Hepatocyte (in vitro differentiated cells): ENCODE results near the gene SMOC1. TPM values are rescaled to one million over a fixed set of nuclear protein-coding genes. Genes with fewer than 3 reads are reported as not detected.
A peak's percentile ranks its signal among the peaks of the same experiment; 100 is the strongest.

Experiments used
- DNase-seq: peaks from one replicate; pipeline ENCODE4 v3.0.0-alpha.2; 2016; ENCODE audit warnings: low spot score
- H2AFZ ChIP-seq: fragments of 200-600 bp; sonication (generic); 2 replicates; pipeline ENCODE4 v1.6.0; 2016; ENCODE audit warnings: antibody characterized with exemption, mild to moderate bottlenecking
- H3K27ac ChIP-seq: fragments of 200-600 bp; sonication (generic); 2 replicates; pipeline ENCODE4 v1.5.1; 2016; ENCODE audit warnings: mild to moderate bottlenecking
- H3K27me3 ChIP-seq: fragments of 200-600 bp; sonication (generic); 2 replicates; pipeline ENCODE4 v1.6.1; 2016
- H3K36me3 ChIP-seq: fragments of 200-600 bp; sonication (generic); replicated peaks from 2 replicates; pipeline ENCODE4 v1.5.1; 2016; ENCODE audit warnings: low read depth; ENCODE audit not compliant: insufficient read depth
- H3K4me1 ChIP-seq: fragments of 200-600 bp; sonication (generic); 2 replicates; pipeline ENCODE4 v1.5.1; 2016; ENCODE audit warnings: mild to moderate bottlenecking, moderate library complexity; ENCODE audit not compliant: insufficient read depth
- H3K4me2 ChIP-seq: fragments of 200-600 bp; sonication (generic); 2 replicates; pipeline ENCODE4 v1.6.0; 2016
- H3K4me3 ChIP-seq: fragments of 200-600 bp; sonication (generic); 2 replicates; pipeline ENCODE4 v1.5.1; 2016; ENCODE audit warnings: mild to moderate bottlenecking
- H3K79me2 ChIP-seq: fragments of 200-600 bp; sonication (generic); 2 replicates; pipeline ENCODE4 v1.6.0; 2017; ENCODE audit warnings: mild to moderate bottlenecking
- H3K9me2 ChIP-seq: fragments of 200-600 bp; sonication (generic); replicated peaks from 2 replicates; pipeline ENCODE4 v1.6.0; 2017; ENCODE audit warnings: mild to moderate bottlenecking; ENCODE audit not compliant: insufficient read depth
- H3K9me3 ChIP-seq: fragments of 200-600 bp; sonication (generic); 2 replicates; pipeline ENCODE4 v1.5.1; 2016; ENCODE audit warnings: low read depth, mild to moderate bottlenecking
- H4K20me1 ChIP-seq: fragments of 200-600 bp; sonication (generic); 2 replicates; pipeline ENCODE4 v1.6.0; 2016; ENCODE audit warnings: mild to moderate bottlenecking; ENCODE audit not compliant: insufficient read depth, poor library complexity, severe bottlenecking
- CTCF ChIP-seq: fragments of 200-600 bp; sonication (generic); IDR thresholded peaks from 2 replicates; pipeline ENCODE4 v1.5.1; 2016; ENCODE audit warnings: antibody characterized with exemption, mild to moderate bottlenecking; ENCODE audit not compliant: poor library complexity
- EZH2 ChIP-seq: fragments of 200-600 bp; sonication (generic); IDR thresholded peaks from 2 replicates; pipeline ENCODE4 v1.6.1; 2016; ENCODE audit warnings: antibody characterized with exemption, mild to moderate bottlenecking, borderline replicate concordance
- EZH2phosphoT487 ChIP-seq: fragments of 200-600 bp; sonication (generic); IDR thresholded peaks from one replicate; pipeline ENCODE4 v1.6.1; 2018; ENCODE audit warnings: antibody characterized with exemption, mild to moderate bottlenecking, low read depth, moderate library complexity; ENCODE audit not compliant: unreplicated experiment, severe bottlenecking
- WGBS: methylation state at CpG from one replicate; pipeline ENCODE4 v1.1.6; 2016; ENCODE audit warnings: low lambda C conversion rate; ENCODE audit errors: missing lambda C conversion rate; 5-methylcytosine and 5-hydroxymethylcytosine counted together
- polyA plus RNA-seq: library from polyadenylated mRNA; unstranded; fragments of >200 nt; fragmentation: Nextera tagmentation; extraction: Ambion mirVana; gene quantifications from 2 replicates; pipeline ENCODE4 v1.2.1, GENCODE V29; 2016
- total RNA-seq: library from RNA; depleted of rRNA; stranded (reverse); fragments of >200 nt; gene quantifications from 2 replicates; pipeline ENCODE4 v1.2.3, GENCODE V29; 2014

The SMOC1 gene
- total and polyA plus RNA-seq, 2 experiments from 2014 or later = 2.1 to 6.2 TPM

- H3K27me3 ChIP-seq = no peaks in the 10 kb centered on the region
- H3K4me1 ChIP-seq = peaks cover 20% of the 10 kb centered on the region
- no peak for DNase-seq
- no peaks in the 10 kb centered on the region for H3K36me3 ChIP-seq
- no peaks in the 10 kb centered on the region for H3K9me2 ChIP-seq
- H3K27ac ChIP-seq = no peak overlapping the region
- no peak overlapping the region for H2AFZ ChIP-seq
- H3K4me3 ChIP-seq = no peak overlapping the region
- H3K4me2 ChIP-seq = no peak overlapping the region
- 89% methylated on average over 4 of the region's 4 CpGs for WGBS
- no peaks in the 10 kb centered on the region for H3K9me3 ChIP-seq
- TF ChIP-seq EZH2phosphoT487 (no peak), EZH2 (no peak), CTCF (no peak)
- no peaks in the 10 kb centered on the region for H3K79me2 ChIP-seq
- H4K20me1 ChIP-seq = no peaks in the 10 kb centered on the region
These were observed 104.1 kb downstream of the SMOC1 start for GRCh38 chr14:69983317-69983716.

- no peaks in the 10 kb centered on the region for H3K9me2 ChIP-seq
- H3K79me2 ChIP-seq = no peaks in the 10 kb centered on the region
- no peak for TF ChIP-seq EZH2phosphoT487
- no peak for TF ChIP-seq CTCF
- TF ChIP-seq EZH2 = no peak
- no peaks in the 10 kb centered on the region for H4K20me1 ChIP-seq
- no peaks in the 10 kb centered on the region for H3K36me3 ChIP-seq
- no peaks in the 10 kb centered on the region for H3K27me3 ChIP-seq
- peaks cover 19% of the 10 kb centered on the region for H3K4me1 ChIP-seq
- H3K27ac ChIP-seq = no peak overlapping the region
- H3K4me3 ChIP-seq = no peak overlapping the region
- H2AFZ ChIP-seq = no peak overlapping the region
- no peaks in the 10 kb centered on the region for H3K9me3 ChIP-seq
- H3K4me2 ChIP-seq = no peak overlapping the region
- peak; percentile 27 for DNase-seq
- 79% methylated on average over 1 of the region's 1 CpG for WGBS
These were observed 106.2 kb downstream of the SMOC1 start for GRCh38 chr14:69985463-69985862.

- H3K4me1 ChIP-seq = peaks cover 16% of the 10 kb centered on the region
- no peaks in the 10 kb centered on the region for H3K9me2 ChIP-seq
- no peaks in the 10 kb centered on the region for H3K36me3 ChIP-seq
- H3K27me3 ChIP-seq = no peaks in the 10 kb centered on the region
- no peak overlapping the region for H2AFZ ChIP-seq
- no peaks in the 10 kb centered on the region for H3K79me2 ChIP-seq
- WGBS = 93% methylated on average over 7 of the region's 7 CpGs
- no peak overlapping the region for H3K27ac ChIP-seq
- H3K9me3 ChIP-seq = no peaks in the 10 kb centered on the region
- no peak overlapping the region for H3K4me2 ChIP-seq
- H4K20me1 ChIP-seq = no peaks in the 10 kb centered on the region
- no peak for DNase-seq
- H3K4me3 ChIP-seq = no peak overlapping the region
- no peak for TF ChIP-seq EZH2phosphoT487
- TF ChIP-seq EZH2 = no peak
- TF ChIP-seq CTCF = no peak
These were observed 107.1 kb downstream of the SMOC1 start for GRCh38 chr14:69986336-69986735.
